Lung (tissue), 12 donors: ENCODE measurements around the gene ANKMY2. TPM values are rescaled to one million over a fixed set of nuclear protein-coding genes. Genes with fewer than 3 reads are reported as not detected.

Experiments
- ATAC-seq: fragments of 200-7000 bp; cut with Tn5 transposase; one replicate; pipeline ENCODE4 v1.9.1; 2020; ENCODE audit warnings: moderate number of reproducible peaks; ENCODE audit not compliant: insufficient read depth, low FRiP score
- DNase-seq, 3 donors: peaks; one replicate each; pipeline ENCODE4 v3.0.0-alpha.2; 2013 to 2017
- H3K27ac ChIP-seq, 2 donors: one replicate each; pipeline ENCODE4 v1.5.1; 2013; ENCODE audit warnings: mild to moderate bottlenecking in 2 of 2, moderate library complexity in 2 of 2, control low read depth in 1 of 2, inconsistent platforms in 1 of 2, low read depth in 1 of 2, low read length in 1 of 2
- H3K27me3 ChIP-seq, 3 donors: one replicate each; pipeline ENCODE4 v1.5.1; 2013; ENCODE audit warnings: low read length in 2 of 3; ENCODE audit not compliant: control insufficient read depth in 3 of 3, insufficient read depth in 3 of 3
- H3K36me3 ChIP-seq, 4 donors: one replicate each; pipeline ENCODE4 v1.5.1; 2013; ENCODE audit warnings: low read length in 4 of 4, mild to moderate bottlenecking in 1 of 4, moderate library complexity in 1 of 4; ENCODE audit not compliant: control insufficient read depth in 4 of 4, insufficient read depth in 4 of 4
- H3K4me1 ChIP-seq, 5 donors: one replicate each; pipeline ENCODE4 v1.5.1; 2013; ENCODE audit warnings: low read length in 5 of 5, mild to moderate bottlenecking in 2 of 5, moderate library complexity in 1 of 5; ENCODE audit not compliant: control insufficient read depth in 5 of 5, insufficient read depth in 5 of 5
- H3K4me3 ChIP-seq: one replicate; pipeline ENCODE4 v1.5.1; 2013; ENCODE audit warnings: mild to moderate bottlenecking, control low read depth, moderate library complexity
- H3K9ac ChIP-seq, 2 donors: one replicate each; pipeline ENCODE4 v1.5.1; 2013; ENCODE audit warnings: low read length in 2 of 2, control low read depth in 1 of 2; ENCODE audit not compliant: insufficient read depth in 1 of 2
- H3K9me3 ChIP-seq, 4 donors: one replicate each; pipeline ENCODE4 v1.5.1; 2013; ENCODE audit warnings: low read length in 3 of 4, mild to moderate bottlenecking in 1 of 4, moderate library complexity in 1 of 4; ENCODE audit not compliant: control insufficient read depth in 4 of 4, insufficient read depth in 3 of 4
- WGBS, 2 donors: extraction: QIAGEN DNeasy Blood & Tissue Kit; methylation state at CpG; one replicate each; pipeline ENCODE4 v1.1.7; 2013; 5-methylcytosine and 5-hydroxymethylcytosine counted together
- polyA plus RNA-seq, 2 donors: library from polyadenylated mRNA; stranded (reverse); fragments of 200-250 nt; gene quantifications; one replicate each; pipeline ENCODE4 v1.2.1, GENCODE V29; 2013
- total RNA-seq, 2 donors: library from RNA; depleted of rRNA in 1 of 2; stranded (reverse); fragments of >200 nt in 1 of 2; gene quantifications; one replicate each; pipeline ENCODE4 v1.2.1, GENCODE V29; 2014 to 2021
- TF ChIP-seq, protein P1 (sequence below): IDR thresholded peaks from 2 replicates; pipeline ENCODE4 v1.5.1; 2012; ENCODE audit warnings: mild to moderate bottlenecking; ENCODE audit errors: control extremely low read depth, extremely low read depth
- donor health status: control.
- donor health status: control.
- donor health status: Bipolar disorder and iron deficiency.
- donor health status: healthy.
- donor health status: DM: yes; HTN: yes; CAD: no.

The ANKMY2 gene
- total and polyA plus RNA-seq, 4 donors, result 4.9 to 26.2 (median 9.7) TPM

DNA sequence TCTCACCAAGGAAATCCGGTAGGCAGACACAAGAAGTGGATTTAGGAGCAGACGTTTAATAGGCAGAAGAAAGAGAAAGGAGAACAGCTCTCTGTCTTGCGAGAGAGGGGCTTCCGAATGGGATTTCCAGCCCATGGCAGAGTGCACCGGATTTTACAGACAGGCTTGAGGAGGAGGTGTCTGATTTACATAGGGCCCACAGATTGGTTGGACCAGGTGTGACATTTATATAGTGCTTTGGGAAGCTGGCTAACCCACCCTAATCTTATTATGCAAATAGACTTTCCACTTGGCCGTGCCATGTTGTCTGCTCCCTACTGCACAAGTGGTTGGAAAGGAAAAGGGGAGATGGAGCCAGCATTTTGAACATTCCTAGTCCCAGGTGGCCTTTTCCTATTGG is 57.8 kb downstream of the ANKMY2 start:
- 71 to 82% methylated on average over 6 of the region's 6 CpGs for WGBS, 2 donors
- ATAC-seq (peak; percentile 36), DNase-seq (peak; percentile 23 to 57 (median 30))
- TF ChIP-seq, protein P1, sequence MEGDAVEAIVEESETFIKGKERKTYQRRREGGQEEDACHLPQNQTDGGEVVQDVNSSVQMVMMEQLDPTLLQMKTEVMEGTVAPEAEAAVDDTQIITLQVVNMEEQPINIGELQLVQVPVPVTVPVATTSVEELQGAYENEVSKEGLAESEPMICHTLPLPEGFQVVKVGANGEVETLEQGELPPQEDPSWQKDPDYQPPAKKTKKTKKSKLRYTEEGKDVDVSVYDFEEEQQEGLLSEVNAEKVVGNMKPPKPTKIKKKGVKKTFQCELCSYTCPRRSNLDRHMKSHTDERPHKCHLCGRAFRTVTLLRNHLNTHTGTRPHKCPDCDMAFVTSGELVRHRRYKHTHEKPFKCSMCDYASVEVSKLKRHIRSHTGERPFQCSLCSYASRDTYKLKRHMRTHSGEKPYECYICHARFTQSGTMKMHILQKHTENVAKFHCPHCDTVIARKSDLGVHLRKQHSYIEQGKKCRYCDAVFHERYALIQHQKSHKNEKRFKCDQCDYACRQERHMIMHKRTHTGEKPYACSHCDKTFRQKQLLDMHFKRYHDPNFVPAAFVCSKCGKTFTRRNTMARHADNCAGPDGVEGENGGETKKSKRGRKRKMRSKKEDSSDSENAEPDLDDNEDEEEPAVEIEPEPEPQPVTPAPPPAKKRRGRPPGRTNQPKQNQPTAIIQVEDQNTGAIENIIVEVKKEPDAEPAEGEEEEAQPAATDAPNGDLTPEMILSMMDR, result no peak
- Histone ChIP-seq H3K4me1 (no peaks in the 10 kb centered on the region), H3K4me3 (no peak overlapping the region), H3K36me3 (no peaks in the 10 kb centered on the region), H3K27me3 (no peaks in the 10 kb centered on the region), H3K9me3 (peaks cover 0 to 6% (median 1%) of the 10 kb centered on the region in 4 donors), H3K27ac (no peak overlapping the region), H3K9ac (no peak overlapping the region)

- no peak overlapping the region for H3K9ac ChIP-seq
- H3K4me3 ChIP-seq, result no peak overlapping the region
- no peaks in the 10 kb centered on the region for H3K36me3 ChIP-seq
- ATAC-seq (no peak), DNase-seq (no peak)
- H3K27me3 ChIP-seq, result no peaks in the 10 kb centered on the region
- no peaks in the 10 kb centered on the region for H3K4me1 ChIP-seq
- H3K9me3 ChIP-seq, result peaks cover 0 to 6% (median 1%) of the 10 kb centered on the region in 4 donors
- WGBS, 2 donors, result 85 to 90% methylated on average over 3 of the region's 3 CpGs
- H3K27ac ChIP-seq, result no peak overlapping the region
- TF ChIP-seq, protein P1, result no peak
Measured at GRCh38 chr7:16587129-16587528, 58.4 kb downstream of the ANKMY2 start.

GRCh38 chr7:16586081-16586874 is 59.3 kb downstream of the ANKMY2 start:
- Histone ChIP-seq H3K27ac (no peak overlapping the region), H3K4me1 (no peaks in the 10 kb centered on the region), H3K9me3 (peaks cover 0 to 6% (median 1%) of the 10 kb centered on the region in 4 donors), H3K27me3 (no peaks in the 10 kb centered on the region), H3K36me3 (no peaks in the 10 kb centered on the region), H3K4me3 (no peak overlapping the region), H3K9ac (no peak overlapping the region)
- WGBS, 2 donors, result 81 to 86% methylated on average over 42 of the region's 42 CpGs
- TF ChIP-seq, protein P1, result no peak
- DNase-seq, result peak; percentile 32 to 66 (median 39)
- ATAC-seq, result no peak

- ATAC-seq (no peak), DNase-seq (no peak)
- TF ChIP-seq, protein P1, result no peak
- H3K9me3 ChIP-seq, result peaks cover 0 to 6% (median 1%) of the 10 kb centered on the region in 4 donors
- H3K4me3 ChIP-seq, result no peak overlapping the region
- H3K27ac ChIP-seq, result no peak overlapping the region
- H3K4me1 ChIP-seq, result no peaks in the 10 kb centered on the region
- H3K9ac ChIP-seq, result no peak overlapping the region
- WGBS, 2 donors, result 94% methylated on average over 17 of the region's 17 CpGs
- H3K27me3 ChIP-seq, result no peaks in the 10 kb centered on the region
- no peaks in the 10 kb centered on the region for H3K36me3 ChIP-seq
Measured at GRCh38 chr7:16585540-16585939, 60.0 kb downstream of the ANKMY2 start.
